ENCODE measurements around the gene PRR5. TPM values are rescaled to one million over a fixed set of nuclear protein-coding genes. Genes with fewer than 3 reads are reported as not detected.

PRR5 gene
- total RNA-seq, 1 experiment from 2014 or later: 11.8 TPM

- H3K27ac ChIP-seq (ENCODE audit: insufficient read length, low read depth, low read length): no peak overlapping the region
- H3K27ac Mint-ChIP-seq: no peak overlapping the region
- no peaks in the 10 kb centered on the region for H4K20me1 ChIP-seq (ENCODE audit: control insufficient read depth, insufficient read depth, insufficient read length)
- no peaks in the 10 kb centered on the region for H3K4me1 ChIP-seq (ENCODE audit: insufficient read depth, low read length)
- no peaks in the 10 kb centered on the region for H3K36me3 Mint-ChIP-seq (ENCODE audit: insufficient read depth in 1 of 3, low read depth in 3 of 3)
- no peak overlapping the region for H2BK5ac ChIP-seq (ENCODE audit: insufficient read length, low read length)
- no peaks in the 10 kb centered on the region for H3K9me3 Mint-ChIP-seq
- peaks cover 14% of the 10 kb centered on the region for H3K27me3 Mint-ChIP-seq (ENCODE audit: low read depth)
- no peaks in the 10 kb centered on the region for H3K9me3 ChIP-seq (ENCODE audit: control insufficient read depth, low read depth, low read length)
- H3K56ac ChIP-seq (ENCODE audit: insufficient read length, low read depth, low read length): no peak overlapping the region
- H2BK120ac ChIP-seq (ENCODE audit: low read depth, low read length, poor library complexity, severe bottlenecking): no peak overlapping the region
- no peaks in the 10 kb centered on the region; the same call in 1 of the 2 replicates for H3K27me3 ChIP-seq (ENCODE audit: insufficient read depth, low read length)
- H2AK5ac ChIP-seq (ENCODE audit: insufficient read length, low read length): no peak overlapping the region
- no peaks in the 10 kb centered on the region for H3K79me1 ChIP-seq (ENCODE audit: insufficient read depth, low read depth, low read length, poor library complexity, severe bottlenecking)
- no peaks in the 10 kb centered on the region for H3K79me2 ChIP-seq (ENCODE audit: insufficient read depth, low read length)
- peaks cover 6 to 10% of the 10 kb centered on the region in 2 experiments for H3K4me1 Mint-ChIP-seq
- no peak overlapping the region; a peak in 1 of 5 replicates for H3K4me3 Mint-ChIP-seq
- no peak overlapping the region for H3K18ac ChIP-seq (ENCODE audit: insufficient read length, low read depth, low read length)
- H2AFZ ChIP-seq (ENCODE audit: low read length): no peak overlapping the region
- H2BK12ac ChIP-seq (ENCODE audit: insufficient read length, low read depth, low read length): no peak overlapping the region
- no peak overlapping the region for H4K5ac ChIP-seq (ENCODE audit: insufficient read length, low read depth, low read length)
- H4K8ac ChIP-seq (replicated peaks; ENCODE audit: insufficient read length, low read depth, low read length): no peak overlapping the region
- no peak overlapping the region; the same call in 1 of the 2 replicates for H3K14ac ChIP-seq (ENCODE audit: insufficient read depth, low read length)
- H3K9ac ChIP-seq (ENCODE audit: extremely low read depth, insufficient read length, low read length): no peak overlapping the region
- H3K4ac ChIP-seq (ENCODE audit: low read depth, low read length): no peak overlapping the region
- no peak overlapping the region for H3K23ac ChIP-seq (ENCODE audit: insufficient read length, low read depth, low read length)
- no peak overlapping the region for H3K4me2 ChIP-seq (ENCODE audit: insufficient read depth, insufficient read length, low read length)
- no peak for TF ChIP-seq CTCF (conservative IDR thresholded peaks at IDR 0.05)
- H3K23me2 ChIP-seq (ENCODE audit: insufficient read length, low read depth, low read length, poor library complexity, severe bottlenecking): no peaks in the 10 kb centered on the region
- H4K91ac ChIP-seq (ENCODE audit: insufficient read length, low read depth, low read length): no peak overlapping the region
- H2BK20ac ChIP-seq (ENCODE audit: low read depth, low read length, poor library complexity, severe bottlenecking): no peak overlapping the region
- DNase-seq: no peak
- H2BK15ac ChIP-seq (ENCODE audit: low read depth, low read length): no peak overlapping the region
- no CpG with 5 or more reads among the region's 9 CpGs for whole genome bisulfite sequencing (ENCODE audit: extremely low coverage, insufficient read length, low lambda C conversion rate)
- H3T11ph ChIP-seq (ENCODE audit: low read length): no peak overlapping the region
Measured at GRCh38 chr22:44689915-44690524, 12.0 kb upstream of the PRR5 start.
